Ammon's horn (tissue), 1 donor: Measurements from ENCODE around the gene GFRA1.

Experiments
- DNase-seq: peaks from one replicate; pipeline ENCODE4 v3.0.0-alpha.2; 2016; ENCODE audit warnings: low spot score

The GFRA1 gene

DNA sequence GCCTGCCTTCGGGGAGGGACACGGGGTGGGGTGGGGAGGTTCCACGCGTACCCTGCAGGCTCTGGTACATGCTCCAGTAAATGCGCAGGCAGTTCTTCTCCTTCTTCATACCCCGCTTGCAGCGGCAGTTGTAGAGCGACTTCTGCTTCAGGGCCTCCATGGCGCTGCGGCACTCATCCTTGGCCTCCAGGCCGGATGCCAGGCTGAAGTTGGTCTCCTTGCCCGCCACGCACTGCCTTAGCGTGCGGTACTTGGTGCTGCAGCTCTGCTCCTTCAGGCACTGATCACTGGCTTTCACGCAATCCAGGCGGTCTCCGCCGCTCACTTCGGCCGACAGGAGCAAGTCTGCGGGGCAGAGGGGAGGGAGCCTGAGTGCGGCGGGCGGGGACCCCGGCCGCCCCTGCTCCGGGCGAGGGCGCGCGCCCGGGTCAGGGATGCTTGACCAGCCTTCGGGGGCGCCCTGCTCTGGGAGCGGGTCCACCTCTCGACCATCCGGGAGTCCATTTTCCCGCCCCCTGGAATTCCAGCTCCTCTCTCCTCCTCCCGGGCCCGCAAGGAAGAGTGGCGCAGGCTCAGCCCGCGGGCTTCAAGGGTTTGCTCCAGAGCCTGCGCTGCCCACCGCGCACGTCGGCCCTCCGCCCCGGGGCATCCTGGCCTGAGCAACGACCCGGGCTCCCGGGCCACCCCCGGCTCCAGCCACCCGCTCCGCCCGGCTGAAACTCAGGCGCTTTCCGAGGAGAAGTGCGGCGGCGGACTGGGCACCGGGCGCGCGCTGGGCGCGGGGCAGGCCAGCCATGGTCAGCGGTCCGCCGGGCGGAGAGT lies 2.0 kb downstream of the GFRA1 start:
- DNase-seq = no peak

DNA sequence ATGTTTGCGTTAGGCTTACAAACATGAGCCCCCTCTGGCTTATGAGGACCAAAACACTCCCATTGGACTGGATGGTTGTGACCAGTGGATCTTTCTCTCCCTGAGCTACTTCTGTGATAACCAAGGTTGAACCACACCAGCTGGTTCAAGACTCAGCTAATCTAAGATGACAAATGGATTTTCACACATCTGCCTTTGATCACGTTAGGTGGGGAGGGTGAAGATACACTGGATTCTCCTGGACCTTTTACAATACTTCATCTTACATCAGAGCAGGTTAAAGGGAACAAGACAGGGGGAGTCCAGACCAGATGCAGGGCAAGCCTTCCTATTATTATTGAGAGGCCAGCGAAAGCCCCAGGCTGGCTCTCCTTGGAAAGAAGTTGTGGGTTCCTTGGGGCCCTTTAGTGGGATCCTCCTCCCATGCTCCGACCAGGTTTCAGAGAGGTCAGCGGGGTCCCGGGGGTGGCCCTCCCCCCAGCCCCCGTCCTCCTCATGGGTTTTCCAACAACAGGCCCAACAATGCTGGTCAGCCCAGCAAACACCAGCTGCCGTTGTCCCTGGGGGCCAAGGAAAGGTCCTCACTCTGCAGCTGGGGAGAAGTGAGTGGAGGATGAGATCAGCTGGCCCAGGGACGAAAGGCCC lies 2.8 kb downstream of the GFRA1 start:
- DNase-seq = no peak

DNA sequence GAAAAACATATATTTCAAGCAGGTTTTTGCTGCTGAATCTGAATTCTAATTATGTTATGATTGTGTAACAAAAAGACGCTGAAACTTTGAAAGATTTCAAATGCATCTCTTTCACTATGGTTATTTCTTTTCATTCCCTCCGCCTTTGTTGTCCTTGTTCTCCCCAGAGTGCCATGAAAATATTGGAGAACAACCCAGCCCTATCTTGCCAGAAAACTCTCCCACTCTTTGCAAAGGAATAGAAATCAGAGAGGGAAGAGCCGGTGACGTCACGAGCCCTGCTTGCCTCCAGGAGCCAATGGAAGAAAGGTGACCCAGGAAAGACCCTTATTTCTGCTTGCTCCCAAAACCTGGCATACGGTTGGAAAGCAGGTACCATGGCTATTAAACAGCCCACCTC lies 3.4 kb downstream of the GFRA1 start:
- no peak for DNase-seq

DNA sequence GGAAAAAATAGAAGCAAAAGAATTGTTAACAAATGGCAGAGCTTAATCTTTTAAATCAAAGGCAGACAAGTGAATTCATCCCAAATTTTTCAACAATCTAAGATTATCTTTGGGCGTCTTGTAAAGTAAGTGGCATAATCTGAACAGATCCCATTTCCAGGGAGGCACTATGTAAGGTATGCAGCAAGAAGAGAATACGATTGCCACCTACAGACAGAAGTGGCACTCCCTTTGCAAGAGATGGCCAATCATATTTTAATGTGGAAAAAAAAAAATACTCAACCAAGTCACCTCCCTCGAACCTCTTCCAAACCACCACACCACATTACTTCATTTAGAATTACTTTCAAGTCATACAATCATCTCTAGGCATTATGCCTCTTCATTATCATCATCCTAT lies 4.0 kb downstream of the GFRA1 start:
- no peak for DNase-seq

DNA sequence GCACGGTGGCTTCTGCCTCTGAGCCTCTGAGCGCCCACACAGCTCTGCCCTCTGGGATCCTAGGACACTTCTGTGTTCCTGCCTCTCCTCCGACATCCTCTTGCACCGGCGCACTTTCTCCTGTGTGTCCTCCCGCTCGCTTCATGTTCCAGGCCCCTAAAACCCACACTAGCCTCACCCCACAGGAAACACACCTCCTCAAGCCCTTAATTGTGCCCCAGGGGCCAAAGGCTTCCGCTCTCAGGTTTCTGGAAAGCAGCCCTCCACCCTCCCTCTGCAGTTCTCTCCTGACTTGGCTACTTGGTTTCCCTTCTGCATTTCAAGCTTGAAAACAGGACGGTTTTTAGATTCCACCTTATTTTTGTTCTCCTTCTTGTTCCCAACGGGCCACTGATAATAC lies 7.3 kb downstream of the GFRA1 start:
- no peak for DNase-seq

DNA sequence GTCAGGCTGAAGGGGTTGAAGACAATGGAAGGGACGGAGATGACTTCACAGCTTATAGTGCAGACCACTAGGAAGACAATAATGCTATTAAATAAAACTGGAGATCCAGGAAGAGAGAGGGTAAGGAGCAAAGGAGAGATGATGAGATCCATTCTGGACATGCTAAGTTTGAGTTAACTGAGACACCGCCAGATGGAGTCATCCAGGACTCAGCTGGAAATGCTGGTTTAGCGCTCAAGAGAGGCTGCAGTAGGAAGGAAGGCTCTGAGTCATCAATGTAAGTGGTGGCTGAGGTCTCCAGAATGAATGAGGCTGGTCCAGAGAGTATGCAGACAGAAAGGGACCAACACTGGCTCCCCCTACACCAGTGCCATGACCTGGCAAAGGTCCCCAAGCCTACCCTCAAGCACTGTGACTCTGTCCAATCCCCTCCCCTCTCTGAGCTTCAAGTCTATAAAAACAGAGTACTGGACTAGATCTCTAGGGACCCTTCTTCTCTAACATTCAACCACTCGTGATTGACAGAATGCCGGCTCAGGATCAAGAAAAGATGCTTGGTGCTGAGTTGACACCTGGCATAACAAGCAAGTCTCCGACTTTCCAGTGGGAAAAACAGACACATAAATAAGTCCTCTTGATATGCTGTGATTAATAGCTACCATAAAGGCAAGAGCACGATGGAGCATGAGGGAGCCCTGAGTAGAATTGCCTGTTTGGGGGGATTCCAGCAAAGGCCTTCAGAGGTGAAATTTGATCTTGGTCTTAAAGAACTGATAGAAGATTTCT lies 8.9 kb downstream of the GFRA1 start:
- no peak for DNase-seq

DNA sequence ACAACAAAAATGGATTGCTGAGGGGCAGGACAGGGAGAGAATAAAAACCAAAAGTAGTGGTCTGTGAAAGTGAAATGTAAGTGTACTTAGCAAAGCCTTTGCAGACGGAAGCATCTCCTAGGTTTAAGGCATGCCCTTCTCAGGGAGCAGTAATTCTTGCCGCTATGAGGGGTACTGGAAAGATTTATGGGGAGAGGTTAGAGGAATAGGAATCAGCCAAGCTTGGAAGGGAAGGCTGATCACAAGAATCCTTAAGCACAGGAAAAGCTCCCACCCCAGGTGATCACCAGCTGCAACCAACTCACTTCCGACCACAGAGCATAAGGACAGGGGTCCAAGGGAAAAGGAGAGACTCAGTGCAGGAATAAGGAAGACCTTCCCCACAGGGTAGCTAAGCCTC lies 10.3 kb downstream of the GFRA1 start:
- no peak for DNase-seq

DNA sequence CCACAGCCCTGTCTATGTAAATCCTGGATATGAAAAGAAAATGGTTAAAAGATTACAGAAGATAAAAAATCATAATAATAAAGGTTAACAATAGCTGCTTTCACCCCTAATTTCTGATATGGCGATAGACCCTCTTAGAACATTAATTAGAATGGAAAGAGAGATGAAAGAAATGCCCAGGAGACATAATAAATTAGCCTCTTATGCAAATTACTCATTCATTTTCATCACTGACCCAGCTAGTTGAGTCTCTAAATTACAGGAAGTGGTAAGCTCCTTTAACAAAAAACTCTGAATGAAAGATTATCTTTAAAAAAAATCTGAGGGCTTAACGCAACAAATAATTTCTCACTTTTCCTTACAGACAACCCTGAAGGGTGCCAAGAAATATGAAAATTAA lies 12.4 kb downstream of the GFRA1 start:
- no peak for DNase-seq

DNA sequence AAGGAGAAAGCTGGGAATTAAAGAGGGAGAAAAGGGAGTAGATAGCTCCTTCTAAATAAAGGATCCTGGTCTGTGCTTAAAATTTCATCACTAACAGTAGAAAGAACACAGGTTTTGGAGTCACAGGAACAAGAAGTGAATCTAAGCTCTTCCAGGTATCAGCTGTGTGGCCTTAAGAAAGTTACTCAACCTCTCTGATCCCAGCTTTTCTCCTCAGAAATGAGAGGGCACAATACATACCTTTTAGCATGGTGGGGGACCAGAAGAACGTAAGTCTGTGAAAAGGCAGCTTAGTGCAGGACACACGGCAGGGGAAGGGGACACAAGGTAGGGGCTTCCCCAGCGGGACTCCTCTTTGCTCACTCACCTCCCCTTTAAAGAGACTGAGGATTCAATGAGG lies 13.4 kb downstream of the GFRA1 start:
- DNase-seq = no peak

DNA sequence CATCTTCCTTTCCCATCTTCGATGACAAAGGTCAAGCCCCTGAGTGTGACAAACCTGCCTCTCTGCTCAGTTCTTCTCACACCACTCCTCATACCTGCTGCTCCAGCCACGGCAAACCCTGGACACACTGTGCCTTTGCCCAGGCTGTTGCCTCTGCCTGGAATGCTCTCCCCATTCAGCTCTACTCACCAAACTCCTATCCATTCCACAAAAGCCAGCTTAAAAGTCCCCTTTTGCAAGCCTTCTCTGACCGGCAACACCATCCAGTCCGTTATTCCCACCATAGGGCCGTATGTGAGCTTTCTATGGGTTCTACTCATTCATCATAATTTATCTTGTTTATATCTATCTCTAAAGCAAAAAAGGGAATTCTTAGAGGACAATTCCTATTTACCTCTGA lies 15.2 kb downstream of the GFRA1 start:
- no peak for DNase-seq

DNA sequence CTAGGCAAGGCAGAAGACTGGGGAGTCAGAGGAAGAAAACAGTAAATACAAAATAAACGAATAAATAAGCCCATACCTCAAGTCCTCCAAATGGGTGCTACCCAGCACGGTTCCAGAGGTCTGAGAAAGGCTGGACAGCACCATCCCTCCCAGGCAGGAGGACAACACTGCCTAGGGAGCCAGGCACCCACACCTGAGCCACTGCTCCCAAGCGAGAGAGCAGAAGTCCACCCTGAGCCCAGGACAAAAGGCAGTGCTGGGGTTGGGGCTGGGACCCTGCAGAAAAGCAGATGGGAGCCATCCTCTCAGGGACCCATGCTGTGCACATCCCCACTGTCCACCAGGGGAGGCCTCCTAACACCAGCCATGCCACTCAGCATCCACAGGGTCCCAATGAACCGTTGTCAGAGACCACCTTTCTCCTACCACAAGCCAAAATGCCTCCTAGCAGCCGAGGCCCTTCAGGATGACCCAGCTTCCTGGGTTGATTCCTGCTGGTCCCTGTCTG lies 16.2 kb downstream of the GFRA1 start:
- DNase-seq = no peak

DNA sequence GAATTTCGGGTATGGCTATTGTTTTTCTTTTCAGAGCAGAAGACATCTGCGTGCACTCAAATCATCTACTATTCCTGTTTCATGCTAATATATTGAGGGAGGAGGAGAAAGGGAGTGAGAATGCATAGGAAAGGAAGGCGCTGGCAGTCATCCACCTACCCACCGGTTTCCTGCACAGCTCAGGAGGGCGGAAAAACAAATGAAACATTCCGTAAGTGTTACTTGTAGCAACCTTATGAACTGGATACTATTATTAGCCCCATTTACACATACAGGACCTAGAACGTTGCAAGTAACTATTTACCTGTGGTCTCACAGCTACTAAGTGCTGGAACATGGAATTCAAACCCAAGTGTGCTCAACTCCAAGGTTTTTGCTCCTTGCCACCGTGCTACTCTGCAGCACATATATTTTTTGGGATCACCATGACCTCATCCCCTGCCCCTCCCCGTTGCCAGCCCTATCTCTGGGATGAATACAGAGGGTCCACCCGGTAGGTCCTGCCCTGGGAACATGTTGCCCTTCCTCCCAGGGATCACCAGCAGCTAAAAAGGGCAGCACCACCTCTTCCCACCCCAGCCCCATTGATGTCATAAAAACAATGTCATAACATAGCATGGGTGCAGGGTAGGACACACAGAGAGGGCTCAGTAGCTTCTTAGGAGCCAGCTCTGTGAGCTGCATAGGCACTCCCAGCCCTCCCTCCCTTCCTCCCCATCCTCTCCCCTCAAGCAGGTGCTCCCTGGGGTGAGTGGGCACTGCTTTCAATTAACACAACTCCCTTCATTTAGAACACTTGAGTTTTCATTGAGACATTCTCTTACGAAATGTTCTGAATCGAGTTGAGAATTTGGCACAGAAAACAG lies 16.9 kb downstream of the GFRA1 start:
- no peak for DNase-seq

DNA sequence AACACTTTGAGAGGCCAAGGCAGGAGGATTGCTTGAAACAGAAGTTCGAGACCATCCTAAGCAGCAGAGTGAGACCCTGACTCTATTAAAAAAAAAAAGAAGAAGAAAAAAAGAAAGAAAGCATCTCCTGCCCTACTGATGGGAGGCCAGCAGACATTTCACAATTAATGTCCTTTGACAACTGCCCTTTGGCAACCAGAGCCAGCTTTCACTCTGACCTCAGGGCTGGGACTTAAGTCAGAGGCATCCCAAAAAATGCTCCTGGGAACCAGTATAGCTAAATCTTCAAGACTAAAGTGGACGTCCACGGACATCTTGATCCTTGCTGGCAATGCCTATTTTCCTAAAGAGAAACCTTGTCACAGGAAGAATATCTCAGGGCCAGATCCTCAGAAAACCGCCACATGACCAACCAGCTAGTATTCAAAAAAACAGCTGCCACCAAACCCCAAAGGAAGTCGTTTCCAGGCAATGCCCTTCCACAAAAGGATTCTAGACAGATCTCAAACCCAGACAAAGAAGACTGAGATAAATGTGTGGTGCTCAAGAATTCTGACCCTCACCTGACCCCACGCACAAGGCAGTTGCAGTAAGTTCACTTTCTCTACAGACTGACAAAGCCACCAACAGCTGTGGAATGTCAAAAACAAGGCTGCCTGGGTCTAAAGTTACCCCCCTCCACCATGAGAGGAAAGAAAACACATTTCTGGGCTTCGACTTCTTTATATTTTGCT lies 18.4 kb downstream of the GFRA1 start:
- DNase-seq = no peak

DNA sequence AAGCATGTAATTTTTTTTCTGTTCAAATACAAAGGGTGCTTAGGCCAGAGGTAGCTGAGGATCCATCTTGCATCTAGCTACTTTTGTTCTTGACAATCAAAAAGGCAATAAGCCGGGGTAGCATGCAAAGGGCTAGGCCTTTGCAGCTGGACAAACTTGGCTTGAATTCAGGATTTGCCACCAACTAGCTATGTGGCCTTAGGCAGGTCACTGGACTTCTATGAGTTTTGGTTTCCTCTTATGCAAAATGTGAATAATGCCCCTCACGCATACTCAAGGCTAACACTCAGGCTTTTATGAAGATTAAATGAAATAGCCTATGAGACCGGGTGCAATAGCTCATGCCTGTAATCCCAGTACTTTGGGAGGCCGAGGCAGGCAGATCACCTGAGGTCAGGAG lies 19.3 kb downstream of the GFRA1 start:
- DNase-seq = no peak

DNA sequence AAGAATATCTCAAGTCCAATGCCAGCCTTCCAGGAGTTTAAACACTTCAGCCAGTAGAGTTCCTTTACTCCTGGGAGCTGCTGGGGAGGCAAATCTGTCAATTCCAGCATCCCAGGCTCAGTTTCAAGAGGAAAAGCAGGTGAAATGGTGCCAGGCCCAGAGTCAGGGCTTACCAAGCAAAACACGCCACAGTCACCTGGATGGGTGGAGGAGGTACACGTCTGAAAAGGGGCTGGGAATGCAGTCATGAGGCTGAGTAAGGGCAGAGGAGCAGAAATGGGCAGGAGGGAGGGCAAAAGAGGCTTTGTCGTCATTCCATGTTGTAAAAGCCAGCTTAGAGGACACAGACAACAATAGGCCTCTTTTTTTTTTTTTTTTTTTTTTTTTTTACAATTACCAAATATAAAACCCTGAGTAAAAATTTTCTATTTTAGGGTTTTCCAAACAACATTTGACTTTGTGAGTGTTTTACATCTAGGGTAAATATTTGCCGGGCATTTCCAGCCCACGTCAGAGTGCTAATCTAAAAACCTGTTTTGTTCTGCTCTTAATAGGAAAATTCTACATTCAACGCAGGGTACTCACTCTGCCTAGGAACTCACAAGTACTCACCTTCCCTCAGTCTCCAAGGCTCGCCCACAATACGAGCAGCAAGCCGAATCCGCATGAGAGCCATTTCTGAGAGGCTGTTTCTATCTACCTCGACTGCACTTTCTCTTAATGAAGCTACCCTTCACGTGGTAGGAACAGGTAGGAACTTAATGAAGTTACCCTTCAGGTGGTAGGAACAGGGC lies 21.2 kb downstream of the GFRA1 start:
- no peak for DNase-seq

DNA sequence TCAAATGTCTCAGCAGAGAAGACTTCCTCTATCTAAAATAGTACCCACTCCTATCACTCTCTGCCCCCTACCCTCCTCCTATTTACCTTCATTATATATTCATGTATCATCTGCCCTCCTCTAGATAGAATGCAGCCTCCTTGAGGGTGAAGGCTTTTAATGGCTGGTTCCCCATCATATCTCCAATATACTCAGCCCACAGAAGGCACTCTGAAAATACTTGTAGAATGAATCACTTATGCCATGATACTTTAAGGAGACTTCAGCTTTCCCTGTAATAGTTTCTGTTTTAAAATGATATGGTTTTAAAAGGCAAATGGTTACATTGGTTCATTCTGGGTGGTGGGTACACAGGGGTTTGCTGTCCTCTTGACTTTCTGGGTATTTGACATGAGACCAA lies 25.3 kb downstream of the GFRA1 start:
- DNase-seq = no peak

DNA sequence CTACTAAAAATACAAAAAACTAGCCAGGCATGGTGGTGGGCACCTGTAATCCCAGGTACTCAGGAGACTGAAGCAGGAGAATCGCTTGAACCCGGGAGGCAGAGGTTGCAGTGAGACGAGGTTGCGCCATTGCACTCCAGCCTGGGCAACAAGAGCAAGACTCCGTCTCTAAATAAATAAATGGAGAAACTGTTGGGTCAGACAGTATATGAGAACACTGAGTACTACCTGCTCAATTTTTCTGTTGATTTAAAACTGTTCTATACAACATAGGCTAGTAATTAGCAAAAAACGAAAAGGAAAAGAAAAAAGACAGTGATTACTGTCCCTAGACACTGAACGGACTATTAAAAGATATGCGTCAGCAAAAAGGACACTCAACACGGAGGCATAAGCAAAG lies 26.7 kb downstream of the GFRA1 start:
- no peak for DNase-seq

DNA sequence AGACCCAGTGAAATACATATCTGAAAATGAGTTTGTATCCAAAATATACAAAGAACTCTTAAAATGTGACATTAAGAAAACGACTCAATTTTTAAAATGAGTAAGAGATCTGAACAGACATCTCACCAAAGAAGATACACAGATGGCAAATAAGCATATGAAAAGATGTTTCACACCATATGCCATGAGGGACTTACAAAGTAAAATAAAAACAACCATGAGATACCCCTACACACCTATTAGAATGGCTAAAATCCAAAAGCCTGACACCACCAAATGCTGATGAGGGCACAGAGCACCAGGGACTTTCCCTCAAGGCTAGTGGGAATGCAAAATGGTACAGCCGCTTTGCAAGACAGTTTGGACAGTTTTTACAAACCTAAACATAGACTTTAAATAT lies 27.9 kb downstream of the GFRA1 start:
- no peak for DNase-seq

DNA sequence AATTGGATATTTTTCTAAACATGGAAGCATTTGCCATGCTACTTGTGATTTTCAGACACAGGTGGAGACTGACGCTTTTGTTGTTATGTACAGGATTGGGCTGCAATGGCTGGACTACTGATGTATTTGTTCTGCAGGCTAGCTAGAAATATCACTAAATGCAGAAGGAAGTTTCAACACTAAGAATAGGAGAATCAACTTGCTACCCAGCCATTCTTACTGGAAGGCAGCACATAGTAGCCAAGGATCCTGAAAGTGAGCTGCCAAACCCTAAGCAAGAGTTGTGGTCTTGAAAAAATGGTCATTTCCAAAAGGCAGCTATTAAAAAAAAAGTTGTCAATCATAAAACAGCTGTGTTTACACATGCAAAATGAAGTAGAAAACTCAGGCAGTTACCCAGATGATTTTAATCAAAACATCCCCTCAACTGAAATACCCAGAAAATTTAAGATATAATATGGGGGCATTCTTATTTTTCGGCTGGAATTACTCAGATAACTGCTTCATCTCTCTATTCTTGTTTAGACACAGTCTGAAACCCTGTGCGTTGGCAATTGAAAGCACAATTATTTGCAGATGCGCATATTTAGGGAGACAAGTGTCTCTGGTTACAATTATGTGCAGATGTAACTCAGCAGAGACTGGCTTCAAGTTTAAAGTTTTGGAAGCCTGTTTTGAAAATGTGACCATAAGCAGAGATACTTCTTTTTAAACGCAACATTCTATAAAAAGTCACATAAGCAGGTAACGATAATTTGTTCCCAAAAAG lies 31.2 kb downstream of the GFRA1 start:
- no peak for DNase-seq

DNA sequence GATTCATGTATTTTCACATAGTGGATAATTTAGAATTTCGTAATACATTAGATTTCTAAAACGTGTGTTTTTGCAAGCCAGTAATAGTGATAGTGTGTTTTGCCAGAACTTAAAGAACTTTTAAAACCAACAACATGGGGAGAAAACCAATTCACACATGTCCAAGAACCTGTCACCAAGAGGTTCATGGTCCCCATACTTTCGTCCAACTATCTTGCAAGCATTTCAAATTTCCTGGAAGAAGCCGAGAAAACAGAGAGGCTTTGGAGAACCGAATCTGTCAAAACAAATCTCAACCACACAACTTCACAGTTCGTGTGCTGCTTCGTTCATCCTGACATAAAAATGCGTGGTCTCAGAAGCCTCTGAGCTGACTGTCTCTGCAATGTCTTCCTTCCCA lies 31.9 kb downstream of the GFRA1 start:
- no peak for DNase-seq
